Duodenal mucosa (tissue), 2 donors: Measurements from ENCODE around the gene GLIS1.

Experiments
- H3K27ac ChIP-seq: one replicate; pipeline ENCODE4 v1.7.0; 2013; ENCODE audit warnings: low read depth, low read length
- H3K27me3 ChIP-seq, 2 donors: one replicate each; pipeline ENCODE4 v1.7.0; 2013; ENCODE audit warnings: low read length in 2 of 2, control low read depth in 1 of 2; ENCODE audit not compliant: insufficient read depth in 2 of 2, control insufficient read depth in 1 of 2
- H3K36me3 ChIP-seq, 2 donors: one replicate each; pipeline ENCODE4 v1.7.0; 2013; ENCODE audit warnings: low read length in 2 of 2, control low read depth in 1 of 2; ENCODE audit not compliant: insufficient read depth in 2 of 2, control insufficient read depth in 1 of 2
- H3K4me1 ChIP-seq, 2 donors: one replicate each; pipeline ENCODE4 v1.7.0; 2013; ENCODE audit warnings: low read length in 2 of 2, control low read depth in 1 of 2; ENCODE audit not compliant: insufficient read depth in 2 of 2, control insufficient read depth in 1 of 2
- H3K4me3 ChIP-seq, 2 donors: one replicate each; pipeline ENCODE4 v1.7.0; 2013; ENCODE audit warnings: low read length in 2 of 2, low read depth in 1 of 2
- H3K9ac ChIP-seq, 2 donors: one replicate each; pipeline ENCODE4 v1.7.0; 2013; ENCODE audit warnings: low read length in 2 of 2, low read depth in 1 of 2
- H3K9me3 ChIP-seq, 2 donors: one replicate each; pipeline ENCODE4 v1.7.0; 2013; ENCODE audit warnings: low read length in 2 of 2, control low read depth in 1 of 2; ENCODE audit not compliant: control insufficient read depth in 1 of 2

The GLIS1 gene

DNA sequence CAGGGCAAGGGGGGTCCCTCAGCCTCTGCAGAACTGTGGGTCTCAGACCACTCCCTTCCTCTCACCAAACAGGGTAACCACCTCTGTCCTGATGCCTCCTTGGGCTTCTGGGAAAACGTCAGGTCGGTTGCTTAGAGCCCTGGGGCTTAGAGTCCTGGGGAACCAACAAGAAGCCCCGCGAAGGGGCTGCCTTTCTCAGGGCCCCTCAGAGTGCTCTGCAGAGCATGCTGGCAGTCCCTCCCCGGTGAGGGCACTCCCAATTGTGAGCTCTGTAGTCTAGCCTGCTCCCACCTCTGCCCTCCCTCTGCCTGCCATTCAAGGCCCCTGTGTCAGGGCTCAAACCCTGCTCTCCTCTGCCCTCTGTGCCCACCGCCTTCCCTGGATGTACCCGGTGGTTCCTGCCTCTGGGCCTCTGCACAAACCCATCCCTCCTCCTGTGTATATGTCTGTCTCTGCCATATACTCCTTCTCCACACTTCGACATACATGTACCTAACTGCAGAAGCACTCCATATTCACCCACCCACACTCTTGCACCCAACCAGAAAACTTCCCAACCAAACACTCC, 187.5 kb downstream of the GLIS1 start:
- H3K27me3 ChIP-seq = peaks cover 0 to under 1% of the 10 kb centered on the region in 2 donors
- H3K27ac ChIP-seq = no peak overlapping the region
- H3K36me3 ChIP-seq = no peaks in the 10 kb centered on the region
- H3K9me3 ChIP-seq = peaks cover 0 to 5% of the 10 kb centered on the region in 2 donors
- H3K9ac ChIP-seq = no peak overlapping the region
- no peak overlapping the region for H3K4me3 ChIP-seq
- no peaks in the 10 kb centered on the region for H3K4me1 ChIP-seq

DNA sequence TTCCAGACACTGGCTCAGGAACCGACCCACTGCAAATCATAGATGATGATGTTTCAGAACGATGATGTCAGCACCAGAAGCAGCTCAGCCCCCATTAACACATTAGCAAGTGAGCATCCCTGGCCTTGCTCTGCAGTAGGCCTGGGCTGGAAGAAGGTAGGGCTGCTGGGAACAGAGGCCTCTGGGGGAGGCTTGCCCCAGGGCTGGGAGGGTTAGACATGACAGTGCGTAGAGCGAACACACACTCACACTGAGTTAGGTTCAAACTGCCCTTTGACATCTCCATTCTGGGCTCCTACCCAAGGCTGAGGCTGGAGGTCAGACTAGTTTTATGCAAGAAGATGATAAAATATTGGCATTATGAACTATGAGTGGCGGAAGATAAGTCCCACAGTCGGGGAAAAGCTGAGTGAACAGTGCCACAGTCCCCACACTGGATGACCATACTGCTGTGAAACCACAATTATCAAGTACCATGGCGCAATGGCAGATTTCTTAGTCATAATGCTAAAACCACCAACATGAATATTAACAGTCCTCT, 188.7 kb downstream of the GLIS1 start:
- no peaks in the 10 kb centered on the region for H3K9me3 ChIP-seq
- H3K27ac ChIP-seq = no peak overlapping the region
- no peak overlapping the region for H3K4me3 ChIP-seq
- no peaks in the 10 kb centered on the region for H3K36me3 ChIP-seq
- peaks cover 0 to 3% of the 10 kb centered on the region in 2 donors for H3K27me3 ChIP-seq
- no peak overlapping the region for H3K9ac ChIP-seq
- no peaks in the 10 kb centered on the region for H3K4me1 ChIP-seq

DNA sequence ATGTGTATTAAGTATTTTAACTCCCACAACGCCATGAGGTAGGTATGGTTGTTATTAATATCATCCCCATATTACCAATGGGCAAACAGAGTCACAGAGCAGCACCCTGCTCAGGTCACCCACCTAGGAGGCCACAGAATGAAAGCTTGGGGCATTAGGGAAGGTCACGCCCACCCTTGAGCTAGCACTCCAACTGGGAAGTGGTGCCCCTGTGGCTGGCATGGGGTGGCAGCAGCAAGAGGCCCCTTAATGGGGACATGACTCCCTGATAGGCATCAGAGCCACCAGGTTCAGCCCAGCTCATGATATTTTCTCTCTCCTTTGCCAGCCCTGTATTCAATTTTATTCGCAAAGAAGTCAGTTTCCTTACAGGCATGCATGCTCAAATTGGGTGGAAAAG, 189.2 kb downstream of the GLIS1 start:
- Histone ChIP-seq H3K36me3 (no peaks in the 10 kb centered on the region), H3K4me3 (no peak overlapping the region), H3K4me1 (no peaks in the 10 kb centered on the region), H3K9ac (no peak overlapping the region), H3K9me3 (no peaks in the 10 kb centered on the region), H3K27me3 (peaks cover 0 to 3% of the 10 kb centered on the region in 2 donors), H3K27ac (no peak overlapping the region)

DNA sequence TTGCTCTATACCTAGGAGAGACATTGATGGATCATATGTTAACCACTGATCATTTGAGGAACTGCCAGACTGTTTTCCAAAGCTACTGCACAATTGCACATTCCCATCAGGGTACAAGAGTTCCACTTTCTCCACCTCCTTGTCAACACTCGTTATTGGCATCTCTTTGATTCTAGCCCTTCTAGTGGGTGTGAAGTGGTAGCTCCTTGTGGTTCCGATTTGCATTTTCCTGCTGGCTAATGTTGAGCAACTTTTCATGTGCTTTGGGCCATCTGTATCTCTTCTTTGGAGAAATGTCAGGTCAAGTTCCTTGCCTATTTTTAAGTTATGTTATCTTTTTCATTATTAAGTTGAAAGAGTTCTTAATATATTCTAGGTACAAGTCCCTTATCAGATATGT, 189.7 kb downstream of the GLIS1 start:
- Histone ChIP-seq H3K4me3 (no peak overlapping the region), H3K9me3 (no peaks in the 10 kb centered on the region), H3K4me1 (no peaks in the 10 kb centered on the region), H3K27me3 (peaks cover 0 to 3% of the 10 kb centered on the region in 2 donors), H3K36me3 (no peaks in the 10 kb centered on the region), H3K9ac (no peak overlapping the region), H3K27ac (no peak overlapping the region)

DNA sequence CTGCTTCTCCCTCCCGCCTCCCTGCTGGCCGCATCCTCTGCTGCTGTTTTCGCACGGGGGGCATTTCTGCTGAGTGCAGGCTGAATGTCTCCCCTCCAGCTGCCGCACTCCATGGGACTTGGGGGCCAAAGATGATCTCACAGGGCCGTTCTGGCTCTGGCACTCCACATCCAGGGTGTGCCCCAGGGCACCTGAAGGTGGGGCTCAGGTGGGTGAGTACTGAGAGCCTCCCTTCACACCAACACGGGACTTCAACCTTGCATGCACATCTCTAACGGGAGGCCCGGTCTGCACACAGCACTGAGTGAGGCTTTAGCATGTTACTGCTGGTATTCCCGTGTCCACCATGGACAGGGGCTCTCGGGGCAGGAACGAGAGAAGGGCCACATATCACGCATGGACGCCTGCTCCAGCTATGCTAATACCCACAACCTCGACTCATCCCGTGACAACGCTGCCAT, 190.9 kb downstream of the GLIS1 start:
- H3K9ac ChIP-seq = no peak overlapping the region
- H3K36me3 ChIP-seq = no peaks in the 10 kb centered on the region
- no peaks in the 10 kb centered on the region for H3K4me1 ChIP-seq
- H3K27me3 ChIP-seq = peaks cover 0 to 3% of the 10 kb centered on the region in 2 donors
- H3K4me3 ChIP-seq = no peak overlapping the region
- H3K9me3 ChIP-seq = no peaks in the 10 kb centered on the region
- no peak overlapping the region for H3K27ac ChIP-seq

DNA sequence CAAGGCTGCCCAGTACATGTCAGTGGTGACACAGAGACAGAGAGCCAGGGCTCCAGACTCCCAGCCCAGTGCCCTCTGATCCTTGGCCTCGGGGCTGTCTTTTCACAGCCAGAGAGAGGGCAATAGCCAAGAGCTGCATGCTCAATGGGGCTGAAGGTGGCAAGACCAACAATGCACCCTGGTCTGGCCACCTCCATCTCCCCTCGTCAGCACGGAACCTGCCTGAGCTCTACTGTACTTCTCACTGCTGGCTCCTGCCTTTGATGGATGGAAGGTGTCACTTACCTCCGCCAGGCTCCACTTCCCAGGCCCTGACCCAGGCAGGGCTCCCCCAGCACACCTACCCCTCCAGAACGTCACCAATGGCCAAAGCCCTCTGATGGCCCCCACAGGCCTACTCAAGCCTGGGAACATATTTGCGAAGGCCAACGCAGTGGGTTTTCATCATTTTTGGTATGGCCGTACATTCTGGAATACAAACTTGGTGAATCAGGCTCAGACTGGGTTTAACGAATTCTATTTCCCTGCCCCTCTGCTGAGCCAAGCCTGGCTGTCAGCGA, 191.7 kb downstream of the GLIS1 start:
- H3K27ac ChIP-seq = no peak overlapping the region
- no peaks in the 10 kb centered on the region for H3K9me3 ChIP-seq
- H3K4me1 ChIP-seq = no peaks in the 10 kb centered on the region
- no peak overlapping the region for H3K4me3 ChIP-seq
- no peaks in the 10 kb centered on the region for H3K36me3 ChIP-seq
- peaks cover 0 to 3% of the 10 kb centered on the region in 2 donors for H3K27me3 ChIP-seq
- H3K9ac ChIP-seq = no peak overlapping the region

DNA sequence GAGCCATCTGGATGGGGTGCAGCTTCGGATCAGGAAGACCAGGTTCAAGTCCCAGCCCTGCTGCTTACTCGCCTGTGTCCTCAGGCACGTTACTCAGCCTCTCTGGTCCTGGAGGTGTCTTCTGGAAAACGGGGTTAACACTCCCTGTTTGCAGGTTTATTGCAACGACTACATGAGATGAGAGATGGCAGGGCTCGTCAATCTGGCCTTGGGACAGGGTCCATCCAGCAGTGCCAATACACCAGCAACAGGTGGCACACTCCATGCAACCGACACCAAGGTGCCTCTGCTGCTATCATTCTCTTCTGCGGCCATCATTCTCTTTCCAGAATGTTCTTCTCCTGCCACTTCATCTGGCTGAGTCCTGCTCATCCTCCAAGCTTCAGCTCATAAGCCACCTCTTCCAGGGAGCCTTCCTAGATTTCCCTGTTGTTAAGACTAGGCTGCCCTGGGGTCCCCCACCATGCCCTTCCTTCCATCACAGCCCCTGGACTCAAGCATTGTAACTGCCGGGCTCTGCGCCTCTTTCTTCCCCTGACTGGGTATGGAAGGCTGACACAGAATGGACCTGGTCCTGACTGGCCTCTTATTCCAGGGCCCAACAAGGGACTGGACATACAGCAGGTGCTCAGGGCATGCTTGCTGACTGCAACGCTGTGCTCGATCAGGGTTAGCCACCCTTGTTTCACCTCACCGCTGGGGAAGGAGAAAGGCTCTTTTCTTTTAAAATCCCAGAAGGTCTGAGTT, 192.4 kb downstream of the GLIS1 start:
- Histone ChIP-seq H3K27ac (no peak overlapping the region), H3K4me1 (peaks cover 0 to 3% of the 10 kb centered on the region in 2 donors), H3K4me3 (no peak overlapping the region), H3K9ac (no peak overlapping the region), H3K9me3 (no peaks in the 10 kb centered on the region), H3K27me3 (peaks cover 0 to 3% of the 10 kb centered on the region in 2 donors), H3K36me3 (no peaks in the 10 kb centered on the region)

DNA sequence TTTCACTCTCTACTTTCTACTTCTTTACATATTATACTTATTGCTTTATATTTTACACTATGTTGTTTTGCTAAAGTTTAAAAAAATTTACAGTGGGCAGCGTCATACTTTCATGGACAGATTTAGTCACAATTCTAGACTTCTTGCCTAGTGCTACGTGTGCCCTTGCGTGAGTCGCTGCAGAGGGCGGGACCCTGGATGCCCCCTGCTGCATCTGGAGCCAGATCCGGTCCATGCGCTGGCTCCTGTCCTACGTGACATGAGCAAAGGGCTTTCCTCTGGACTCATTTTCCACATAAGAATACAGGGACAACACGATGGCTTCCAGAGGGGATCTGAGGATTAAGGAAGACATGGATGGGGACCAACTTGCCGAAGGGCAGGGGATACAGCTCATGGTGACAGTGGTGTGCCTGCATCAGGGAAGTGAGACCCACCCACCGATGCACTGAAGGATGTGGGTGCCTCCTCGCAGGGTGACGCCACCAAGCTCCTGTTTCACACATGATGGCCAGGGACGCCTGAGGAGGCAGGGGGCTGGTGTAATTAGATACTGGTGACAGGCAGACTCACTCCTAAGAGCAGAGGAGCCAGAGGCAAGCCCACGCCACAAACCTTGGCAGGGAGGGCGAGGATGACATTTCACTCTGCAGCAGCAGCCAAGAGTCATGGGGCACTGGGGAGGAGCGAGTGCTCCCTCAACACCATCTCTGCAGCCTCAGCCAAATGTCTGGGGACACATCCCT, 193.1 kb downstream of the GLIS1 start:
- H3K9ac ChIP-seq = no peak overlapping the region
- H3K4me3 ChIP-seq = no peak overlapping the region
- peaks cover 0 to 3% of the 10 kb centered on the region in 2 donors for H3K4me1 ChIP-seq
- H3K27ac ChIP-seq = no peak overlapping the region
- no peaks in the 10 kb centered on the region for H3K36me3 ChIP-seq
- peaks cover 0 to 3% of the 10 kb centered on the region in 2 donors for H3K27me3 ChIP-seq
- H3K9me3 ChIP-seq = no peaks in the 10 kb centered on the region

DNA sequence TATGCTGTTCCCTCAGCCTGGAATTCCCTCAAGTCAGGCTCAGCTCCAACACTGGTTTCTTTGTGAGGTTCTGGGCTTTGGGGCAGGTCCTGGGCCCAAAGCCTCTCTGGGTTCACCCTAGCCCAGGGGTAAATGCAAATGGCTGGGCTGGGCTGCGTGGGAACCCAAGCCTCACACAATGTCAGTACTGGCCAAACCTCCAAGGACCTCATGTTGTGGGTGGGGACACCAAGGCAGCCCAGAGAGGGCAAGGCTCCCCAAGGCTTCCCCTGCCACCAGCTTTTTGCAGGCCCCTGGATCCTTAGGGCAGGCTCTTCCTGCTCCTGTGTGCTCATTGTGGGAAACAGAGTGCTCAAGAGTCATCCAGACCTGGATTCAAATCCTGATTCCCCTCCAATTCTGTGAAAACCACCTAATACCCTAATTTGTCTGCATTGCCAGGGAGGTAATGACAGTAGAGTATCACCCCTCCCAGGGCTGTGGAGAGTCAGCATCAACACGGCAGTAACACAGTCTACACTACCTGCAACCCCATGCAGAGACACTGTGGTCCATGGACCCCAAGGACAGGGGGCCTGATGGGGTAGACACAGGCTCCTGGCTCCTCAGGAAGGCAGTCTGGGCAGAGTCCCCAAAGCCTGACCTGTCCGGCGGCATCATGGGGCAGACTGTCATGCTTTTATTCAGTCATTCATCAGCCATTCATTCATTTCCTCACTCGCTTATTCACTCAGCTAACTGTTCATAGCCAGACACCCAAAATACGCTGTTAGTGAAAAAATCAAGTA, 194.0 kb downstream of the GLIS1 start:
- Histone ChIP-seq H3K4me3 (no peak overlapping the region), H3K27ac (no peak overlapping the region), H3K9me3 (no peaks in the 10 kb centered on the region), H3K27me3 (peaks cover 0 to 3% of the 10 kb centered on the region in 2 donors), H3K4me1 (peaks cover 0 to 3% of the 10 kb centered on the region in 2 donors), H3K9ac (no peak overlapping the region), H3K36me3 (no peaks in the 10 kb centered on the region)
